Loucy (cell line): ENCODE measurements around the gene RFT1.

Source experiments
- H2AFZ ChIP-seq: fragments of 200-600 bp; sonication (generic); 2 replicates; pipeline ENCODE4 v1.6.0; 2016; ENCODE audit warnings: antibody characterized with exemption, mild to moderate bottlenecking, low read length, moderate library complexity
- H3F3A ChIP-seq: fragments of 200-600 bp; 2 replicates; pipeline ENCODE4 v1.6.0; 2016; ENCODE audit warnings: antibody characterized with exemption, low read depth, mild to moderate bottlenecking
- H3K27me3 ChIP-seq: fragments of 200-600 bp; sonication (generic); 2 replicates; pipeline ENCODE4 v1.6.1; 2014; ENCODE audit warnings: low read length, mild to moderate bottlenecking; ENCODE audit not compliant: insufficient read depth, poor library complexity, severe bottlenecking
- H3K36me3 ChIP-seq: fragments of 200-600 bp; sonication (generic); 2 replicates; pipeline ENCODE4 v1.6.1; 2016; ENCODE audit warnings: low read length; ENCODE audit not compliant: insufficient read depth
- H3K4me1 ChIP-seq: fragments of 200-600 bp; sonication (generic); 2 replicates; pipeline ENCODE4 v1.5.1; 2014; ENCODE audit warnings: low read length, mild to moderate bottlenecking; ENCODE audit not compliant: insufficient read depth, poor library complexity, severe bottlenecking
- H3K4me2 ChIP-seq: fragments of 200-600 bp; sonication (generic); 2 replicates; pipeline ENCODE4 v1.6.0; 2014; ENCODE audit warnings: antibody characterized with exemption, low read length, low read depth, mild to moderate bottlenecking; ENCODE audit not compliant: poor library complexity, severe bottlenecking
- H3K4me3 ChIP-seq: fragments of 200-600 bp; sonication (generic); 2 replicates; pipeline ENCODE4 v1.5.1; 2014; ENCODE audit warnings: low read length, mild to moderate bottlenecking, mixed read lengths; ENCODE audit not compliant: poor library complexity, severe bottlenecking
- H3K79me2 ChIP-seq: fragments of 200-600 bp; sonication (generic); 2 replicates; pipeline ENCODE4 v1.6.1; 2014; ENCODE audit warnings: low read length; ENCODE audit not compliant: insufficient read depth
- H3K9ac ChIP-seq: fragments of 200-600 bp; sonication (generic); 2 replicates; pipeline ENCODE4 v1.6.0; 2014; ENCODE audit warnings: mild to moderate bottlenecking, low read depth, low read length, moderate library complexity; ENCODE audit not compliant: poor library complexity, severe bottlenecking
- H3K9me2 ChIP-seq: fragments of 200-600 bp; sonication (generic); replicated peaks from 2 replicates; pipeline ENCODE4 v1.6.1; 2016; ENCODE audit warnings: low read depth, low read length, mixed read lengths
- H3K9me3 ChIP-seq: fragments of 200-600 bp; sonication (generic); 2 replicates; pipeline ENCODE4 v1.6.1; 2014; ENCODE audit warnings: mild to moderate bottlenecking, antibody characterized with exemption, low read length, low read depth; ENCODE audit not compliant: insufficient read depth
- H4K20me1 ChIP-seq: fragments of 200-600 bp; sonication (generic); 2 replicates; pipeline ENCODE4 v1.6.0; 2014; ENCODE audit warnings: antibody characterized with exemption, low read length, mild to moderate bottlenecking; ENCODE audit not compliant: insufficient read depth, poor library complexity, severe bottlenecking
- CTCF ChIP-seq: fragments of 200-600 bp; sonication (generic); conservative IDR thresholded peaks from 2 replicates; pipeline ENCODE4 v1.5.1; 2014; ENCODE audit warnings: mild to moderate bottlenecking, antibody characterized with exemption, low read length
- EZH2phosphoT487 ChIP-seq: fragments of 200-600 bp; IDR thresholded peaks from 2 replicates; pipeline ENCODE4 v1.6.1; 2018; ENCODE audit warnings: antibody characterized with exemption, mild to moderate bottlenecking, moderate library complexity, borderline replicate concordance

Gene RFT1

GRCh38 chr3:53092216-53092615 is 38.0 kb downstream of the RFT1 start:
- H4K20me1 ChIP-seq = no peaks in the 10 kb centered on the region
- H2AFZ ChIP-seq = no peak overlapping the region
- no peak overlapping the region for H3K4me2 ChIP-seq
- no peaks in the 10 kb centered on the region for H3K9me2 ChIP-seq
- H3K27me3 ChIP-seq = no peaks in the 10 kb centered on the region
- no peak overlapping the region for H3K9ac ChIP-seq
- H3F3A ChIP-seq = no peaks in the 10 kb centered on the region
- no peak overlapping the region for H3K4me3 ChIP-seq
- H3K79me2 ChIP-seq = no peaks in the 10 kb centered on the region
- TF ChIP-seq CTCF (no peak), EZH2phosphoT487 (no peak)
- H3K4me1 ChIP-seq = no peaks in the 10 kb centered on the region
- peaks cover 34% of the 10 kb centered on the region; the same call in 1 of the 2 replicates for H3K36me3 ChIP-seq
- no peaks in the 10 kb centered on the region for H3K9me3 ChIP-seq

- TF ChIP-seq CTCF (no peak), EZH2phosphoT487 (no peak)
- Histone ChIP-seq H3K79me2 (no peaks in the 10 kb centered on the region), H3K9me3 (no peaks in the 10 kb centered on the region), H2AFZ (no peak overlapping the region), H3K4me1 (no peaks in the 10 kb centered on the region), H3K9me2 (no peaks in the 10 kb centered on the region), H3K4me2 (no peak overlapping the region), H3K9ac (no peak overlapping the region), H3K27me3 (no peaks in the 10 kb centered on the region), H3K4me3 (no peak overlapping the region), H3K36me3 (peaks cover 34% of the 10 kb centered on the region; the same call in 1 of the 2 replicates), H3F3A (no peaks in the 10 kb centered on the region), H4K20me1 (no peaks in the 10 kb centered on the region)
Measured at GRCh38 chr3:53091011-53091410, 39.2 kb downstream of the RFT1 start.

DNA sequence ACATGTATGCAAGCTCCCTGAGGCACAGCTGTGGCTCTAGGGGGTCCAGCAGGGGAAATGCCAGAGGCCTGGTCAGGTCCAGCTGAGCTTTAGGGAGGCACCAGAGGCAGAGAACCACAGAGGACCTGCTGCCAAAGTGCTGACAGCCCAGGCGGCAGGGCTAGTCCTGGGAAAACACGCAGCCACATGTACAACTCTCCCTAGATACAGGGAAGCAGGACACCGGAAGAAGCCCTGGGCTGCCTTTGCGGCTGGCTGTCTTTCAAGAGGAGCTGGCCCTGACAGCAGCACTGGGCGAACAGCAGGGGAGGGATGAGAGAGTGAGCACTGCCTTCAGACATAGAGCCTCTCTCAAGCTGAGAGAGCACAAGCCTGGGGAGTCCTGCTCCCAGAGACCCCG is 40.7 kb downstream of the RFT1 start:
- no peaks in the 10 kb centered on the region for H3K27me3 ChIP-seq
- H3K36me3 ChIP-seq = peaks cover 34% of the 10 kb centered on the region; the same call in 1 of the 2 replicates
- no peaks in the 10 kb centered on the region for H3F3A ChIP-seq
- no peak overlapping the region for H3K9ac ChIP-seq
- no peak overlapping the region for H3K4me2 ChIP-seq
- H3K79me2 ChIP-seq = no peaks in the 10 kb centered on the region
- H4K20me1 ChIP-seq = no peaks in the 10 kb centered on the region
- TF ChIP-seq EZH2phosphoT487 (no peak), CTCF (no peak)
- no peaks in the 10 kb centered on the region for H3K9me3 ChIP-seq
- H2AFZ ChIP-seq = no peak overlapping the region
- H3K9me2 ChIP-seq = no peaks in the 10 kb centered on the region
- no peak overlapping the region for H3K4me3 ChIP-seq
- H3K4me1 ChIP-seq = no peaks in the 10 kb centered on the region
